GM19468 (cell line): ENCODE data around the gene CCN5.

Experiments used
- ATAC-seq: cut with Tn5 transposase; IDR thresholded peaks from one replicate; pipeline ENCODE4 v1.9.1; 2021; ENCODE audit warnings: mild to moderate bottlenecking, moderate library complexity, moderate number of reproducible peaks; ENCODE audit not compliant: unreplicated experiment; ENCODE audit errors: extremely low read depth

CCN5 gene

DNA sequence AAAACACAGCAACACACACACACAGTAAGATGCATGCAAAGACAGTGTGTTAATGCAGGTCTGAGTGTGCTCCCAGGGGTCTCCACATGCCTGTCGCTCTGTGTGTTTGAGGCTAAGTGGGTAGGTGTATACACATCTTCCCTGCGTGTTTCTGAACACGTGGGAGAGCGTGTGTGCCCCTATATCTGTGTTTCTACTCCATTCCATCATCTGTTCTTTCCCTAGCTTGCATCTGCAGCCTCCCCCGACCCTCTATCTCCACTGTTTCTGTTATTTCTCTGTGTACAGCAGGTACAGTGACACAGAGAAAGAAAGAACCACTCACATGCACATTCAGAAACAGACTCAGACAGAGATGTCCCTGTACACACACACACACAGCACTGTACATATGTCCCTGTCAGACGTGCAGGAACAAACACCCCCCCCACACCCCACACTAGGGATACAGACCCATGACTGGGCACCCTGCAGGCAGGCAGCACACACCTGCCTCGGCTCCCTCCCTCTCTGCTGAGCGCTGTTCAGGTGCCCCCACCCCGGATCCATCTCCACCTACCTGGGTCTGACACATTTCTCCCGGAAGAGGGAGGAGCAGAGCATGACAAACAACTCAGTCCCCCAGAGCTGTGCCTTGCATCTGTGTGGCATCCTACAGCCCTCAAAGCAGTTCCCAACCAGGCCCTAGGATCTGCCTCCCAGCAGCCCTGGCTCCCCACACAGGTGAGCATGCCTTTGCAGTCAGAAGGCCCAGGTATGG is 58.1 kb downstream of the CCN5 start:
- ATAC-seq = no peak

DNA sequence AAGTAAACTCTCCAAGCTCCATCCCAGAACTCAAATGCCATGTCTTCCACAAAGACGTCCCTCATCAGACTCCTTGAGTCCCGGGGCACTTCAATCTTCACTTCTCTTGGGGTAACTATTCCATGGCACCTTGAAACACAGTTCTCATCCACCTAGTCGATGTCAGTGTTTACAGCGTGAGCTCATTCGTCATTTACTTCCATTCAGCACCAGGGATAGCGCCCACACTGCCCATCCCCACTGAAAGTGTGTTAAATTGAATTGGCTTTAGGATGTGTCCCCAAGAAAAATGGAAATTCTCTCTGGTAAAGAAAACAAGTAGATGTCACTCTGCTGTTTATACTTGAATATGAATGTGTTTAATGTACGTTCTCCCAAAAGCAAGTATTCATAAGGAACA is 61.8 kb downstream of the CCN5 start:
- no peak for ATAC-seq
